Measurements from ENCODE around the gene ABCC1.

DNA sequence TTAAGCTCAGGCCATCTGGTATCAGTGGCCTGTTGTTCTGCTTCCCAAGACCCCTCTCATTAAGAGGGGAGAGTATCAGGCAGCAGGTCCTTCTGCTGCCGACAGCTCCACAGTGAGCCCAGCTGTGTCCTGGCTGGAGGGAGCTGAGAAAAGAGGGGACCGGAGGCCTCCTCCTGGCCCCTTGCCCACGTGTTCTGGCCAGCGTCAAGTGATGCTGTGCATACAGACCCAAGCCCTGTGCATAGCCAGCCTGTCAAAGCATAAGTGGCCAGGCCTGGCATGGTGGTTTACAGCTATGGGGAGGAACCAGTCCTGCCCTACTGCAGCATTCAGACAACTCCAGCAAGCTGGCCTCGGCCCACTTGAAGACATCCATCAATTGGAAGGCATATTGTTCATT lies 225.9 kb downstream of the ABCC1 start:
- TF ChIP-seq, protein P1, sequence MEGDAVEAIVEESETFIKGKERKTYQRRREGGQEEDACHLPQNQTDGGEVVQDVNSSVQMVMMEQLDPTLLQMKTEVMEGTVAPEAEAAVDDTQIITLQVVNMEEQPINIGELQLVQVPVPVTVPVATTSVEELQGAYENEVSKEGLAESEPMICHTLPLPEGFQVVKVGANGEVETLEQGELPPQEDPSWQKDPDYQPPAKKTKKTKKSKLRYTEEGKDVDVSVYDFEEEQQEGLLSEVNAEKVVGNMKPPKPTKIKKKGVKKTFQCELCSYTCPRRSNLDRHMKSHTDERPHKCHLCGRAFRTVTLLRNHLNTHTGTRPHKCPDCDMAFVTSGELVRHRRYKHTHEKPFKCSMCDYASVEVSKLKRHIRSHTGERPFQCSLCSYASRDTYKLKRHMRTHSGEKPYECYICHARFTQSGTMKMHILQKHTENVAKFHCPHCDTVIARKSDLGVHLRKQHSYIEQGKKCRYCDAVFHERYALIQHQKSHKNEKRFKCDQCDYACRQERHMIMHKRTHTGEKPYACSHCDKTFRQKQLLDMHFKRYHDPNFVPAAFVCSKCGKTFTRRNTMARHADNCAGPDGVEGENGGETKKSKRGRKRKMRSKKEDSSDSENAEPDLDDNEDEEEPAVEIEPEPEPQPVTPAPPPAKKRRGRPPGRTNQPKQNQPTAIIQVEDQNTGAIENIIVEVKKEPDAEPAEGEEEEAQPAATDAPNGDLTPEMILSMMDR (IDR thresholded peaks at IDR 0.05; ENCODE audit: low read depth, low read length, poor library complexity, severe bottlenecking): no peak
- no peak for TF ChIP-seq EZH2phosphoT487 (IDR thresholded peaks at IDR 0.05; ENCODE audit: borderline replicate concordance, low read length)

Data from DOHH2 (cell line).